Chondrocyte (in vitro differentiated cells): Measurements from ENCODE around the gene KLRC3. TPM values are rescaled to one million over a fixed set of nuclear protein-coding genes. Genes with fewer than 3 reads are reported as not detected.
"Not testable (repeated sequence)": the region's sequence is repeated elsewhere in the genome, so short reads cannot be mapped to it uniquely, and the experiment has no call there.

Experiments
- DNase-seq: peaks from one replicate; pipeline ENCODE4 v3.0.0; 2021; ENCODE audit warnings: mixed read lengths, low spot score
- H3K27ac Mint-ChIP-seq: one replicate; pipeline ENCODE4 v1.8.0; 2021; ENCODE audit warnings: mild to moderate bottlenecking, moderate library complexity, mixed read lengths; ENCODE audit not compliant: unreplicated experiment
- H3K27me3 Mint-ChIP-seq: 2 replicates; pipeline ENCODE4 v1.8.0; 2021; ENCODE audit warnings: low read depth, mixed read lengths
- H3K36me3 Mint-ChIP-seq: 2 replicates; pipeline ENCODE4 v1.8.0; 2021; ENCODE audit warnings: low read depth, mixed read lengths
- H3K4me1 Mint-ChIP-seq: 2 replicates; pipeline ENCODE4 v1.8.0; 2021; ENCODE audit warnings: low read depth, mild to moderate bottlenecking, mixed read lengths
- H3K4me3 Mint-ChIP-seq: one replicate; pipeline ENCODE4 v1.8.0; 2021; ENCODE audit warnings: mild to moderate bottlenecking, moderate library complexity, mixed read lengths; ENCODE audit not compliant: unreplicated experiment
- H3K9me3 Mint-ChIP-seq: 2 replicates; pipeline ENCODE4 v1.8.0; 2021; ENCODE audit warnings: low read depth, mixed read lengths
- total RNA-seq: library from RNA; stranded (reverse); gene quantifications from 3 replicates; pipeline ENCODE4 v1.2.1, GENCODE V29; 2021
- TF ChIP-seq, protein P1 (sequence below): fragments of 200-600 bp; sonication (generic); IDR thresholded peaks from 2 replicates; pipeline ENCODE4 v1.5.0; 2021; ENCODE audit warnings: antibody characterized with exemption, mild to moderate bottlenecking, moderate library complexity

KLRC3 gene
- total RNA-seq, 1 donor from 2014 or later, result not detected

DNA sequence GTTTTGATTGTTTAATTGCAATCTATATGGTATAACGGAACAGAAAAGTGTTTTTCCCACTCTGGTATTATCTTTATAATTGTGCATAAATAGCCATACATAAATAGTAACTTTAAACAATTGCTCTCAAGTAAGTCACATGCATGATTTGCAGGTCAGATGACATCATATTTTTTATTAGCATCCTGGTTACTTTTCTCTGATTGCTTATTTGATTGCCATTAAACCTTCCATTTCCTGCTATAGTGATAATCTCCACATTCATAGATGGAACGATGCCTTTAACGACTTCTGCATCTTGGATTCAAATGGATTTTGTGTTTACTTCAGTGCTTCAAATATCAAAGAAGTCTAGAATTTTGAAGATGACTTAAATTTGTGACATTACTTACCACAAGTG, 27.1 kb downstream of the KLRC3 start:
- no peaks in the 10 kb centered on the region for H3K27me3 Mint-ChIP-seq
- H3K4me1 Mint-ChIP-seq, result peaks cover 62% of the 10 kb centered on the region
- no peak for DNase-seq
- no peak overlapping the region for H3K4me3 Mint-ChIP-seq
- H3K27ac Mint-ChIP-seq, result no peak overlapping the region
- H3K36me3 Mint-ChIP-seq, result no peaks in the 10 kb centered on the region
- TF ChIP-seq, protein P1, sequence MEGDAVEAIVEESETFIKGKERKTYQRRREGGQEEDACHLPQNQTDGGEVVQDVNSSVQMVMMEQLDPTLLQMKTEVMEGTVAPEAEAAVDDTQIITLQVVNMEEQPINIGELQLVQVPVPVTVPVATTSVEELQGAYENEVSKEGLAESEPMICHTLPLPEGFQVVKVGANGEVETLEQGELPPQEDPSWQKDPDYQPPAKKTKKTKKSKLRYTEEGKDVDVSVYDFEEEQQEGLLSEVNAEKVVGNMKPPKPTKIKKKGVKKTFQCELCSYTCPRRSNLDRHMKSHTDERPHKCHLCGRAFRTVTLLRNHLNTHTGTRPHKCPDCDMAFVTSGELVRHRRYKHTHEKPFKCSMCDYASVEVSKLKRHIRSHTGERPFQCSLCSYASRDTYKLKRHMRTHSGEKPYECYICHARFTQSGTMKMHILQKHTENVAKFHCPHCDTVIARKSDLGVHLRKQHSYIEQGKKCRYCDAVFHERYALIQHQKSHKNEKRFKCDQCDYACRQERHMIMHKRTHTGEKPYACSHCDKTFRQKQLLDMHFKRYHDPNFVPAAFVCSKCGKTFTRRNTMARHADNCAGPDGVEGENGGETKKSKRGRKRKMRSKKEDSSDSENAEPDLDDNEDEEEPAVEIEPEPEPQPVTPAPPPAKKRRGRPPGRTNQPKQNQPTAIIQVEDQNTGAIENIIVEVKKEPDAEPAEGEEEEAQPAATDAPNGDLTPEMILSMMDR, result no peak
- H3K9me3 Mint-ChIP-seq, result no peaks in the 10 kb centered on the region

DNA sequence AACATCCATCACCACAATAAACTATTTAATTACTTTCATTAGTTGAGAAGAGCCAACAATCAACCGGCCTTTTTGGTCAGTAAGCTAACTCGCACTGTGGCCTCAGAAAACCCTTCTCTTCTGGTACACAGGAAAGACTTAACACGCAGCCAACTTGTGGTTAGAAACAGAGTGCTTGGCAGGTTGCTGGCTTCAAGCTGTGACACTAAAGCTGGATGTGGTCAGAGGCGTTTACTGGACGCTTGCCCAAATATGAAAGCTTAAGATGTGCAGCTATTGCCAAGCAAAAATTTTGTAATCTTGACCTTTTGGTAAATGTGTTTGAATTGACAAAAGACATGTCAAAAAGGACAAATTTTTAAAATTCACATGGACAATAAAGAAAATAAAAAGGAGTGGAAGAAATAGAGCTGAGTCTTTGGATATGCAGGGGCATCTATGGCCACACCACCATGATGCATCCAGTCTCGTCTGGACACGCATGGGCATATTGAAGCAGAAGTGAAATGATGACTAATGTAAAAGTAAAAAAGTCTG, 27.9 kb downstream of the KLRC3 start:
- Mint-ChIP-seq H3K36me3 (no peaks in the 10 kb centered on the region), H3K4me3 (no peak overlapping the region), H3K9me3 (no peaks in the 10 kb centered on the region), H3K27me3 (no peaks in the 10 kb centered on the region), H3K27ac (peak overlapping the region; percentile 97), H3K4me1 (peaks cover 58% of the 10 kb centered on the region)
- TF ChIP-seq, protein P1, result no peak
- no peak for DNase-seq

DNA sequence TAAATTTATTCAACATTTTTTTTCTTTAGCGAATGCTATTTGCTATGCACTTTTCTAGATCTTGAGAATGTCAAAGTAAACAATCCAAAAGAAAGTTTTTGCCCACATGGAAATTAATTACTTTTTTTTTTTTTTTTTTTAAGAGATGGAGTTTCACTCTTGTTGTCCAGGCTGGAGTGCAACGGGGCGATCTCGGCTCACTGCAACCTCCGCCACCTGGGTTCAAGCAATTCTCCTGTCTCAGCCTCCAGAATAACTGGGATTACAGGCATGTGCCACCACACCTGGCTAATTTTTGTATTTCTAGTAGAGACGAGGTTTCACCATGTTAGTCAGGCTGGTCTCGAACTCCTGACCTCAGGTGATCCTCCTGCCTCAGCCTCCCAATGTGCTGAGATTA, 29.4 kb downstream of the KLRC3 start:
- not testable (repeated sequence) for DNase-seq, H3K36me3 Mint-ChIP-seq, H3K9me3 Mint-ChIP-seq, H3K27me3 Mint-ChIP-seq, H3K4me3 Mint-ChIP-seq, H3K27ac Mint-ChIP-seq
- H3K4me1 Mint-ChIP-seq, result peaks cover 52% of the 10 kb centered on the region

DNA sequence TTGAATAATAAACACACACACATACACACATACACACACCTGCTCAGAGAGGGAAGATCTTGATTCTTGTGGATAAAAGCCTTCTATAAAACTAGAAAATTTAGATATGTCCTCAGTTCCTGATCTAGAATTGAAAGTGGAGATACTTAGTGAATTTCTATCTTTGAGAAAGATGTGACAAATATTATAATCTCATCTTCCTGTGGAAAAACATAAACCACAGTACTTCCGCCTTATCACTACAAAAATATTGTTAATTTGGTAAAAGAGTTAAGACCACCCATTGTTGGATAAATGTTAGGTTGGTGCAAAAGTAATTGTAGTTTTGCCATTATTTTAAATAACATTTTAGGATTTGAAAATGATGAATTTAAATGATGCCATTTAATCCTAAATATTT, 30.5 kb downstream of the KLRC3 start, which contains the start of gene KLRK1:
Gene KLRK1 (minus strand): TSS at position 138 of the 400 bp plus-strand sequence. CDS start 1,231 bp downstream, outside the sequence.
- no peak within 1 kb of the TSS for H3K4me3 Mint-ChIP-seq
- peaks cover 1% of the 10 kb centered on the region for H3K9me3 Mint-ChIP-seq
- DNase-seq, result no peak
- no peak within 1 kb of the TSS for H3K27ac Mint-ChIP-seq
- no peaks in the 10 kb centered on the region for H3K27me3 Mint-ChIP-seq
- H3K4me1 Mint-ChIP-seq, result peaks cover 50% of the 10 kb centered on the region
- H3K36me3 Mint-ChIP-seq, result no peaks in the 10 kb centered on the region
- TF ChIP-seq, protein P1, result no peak

DNA sequence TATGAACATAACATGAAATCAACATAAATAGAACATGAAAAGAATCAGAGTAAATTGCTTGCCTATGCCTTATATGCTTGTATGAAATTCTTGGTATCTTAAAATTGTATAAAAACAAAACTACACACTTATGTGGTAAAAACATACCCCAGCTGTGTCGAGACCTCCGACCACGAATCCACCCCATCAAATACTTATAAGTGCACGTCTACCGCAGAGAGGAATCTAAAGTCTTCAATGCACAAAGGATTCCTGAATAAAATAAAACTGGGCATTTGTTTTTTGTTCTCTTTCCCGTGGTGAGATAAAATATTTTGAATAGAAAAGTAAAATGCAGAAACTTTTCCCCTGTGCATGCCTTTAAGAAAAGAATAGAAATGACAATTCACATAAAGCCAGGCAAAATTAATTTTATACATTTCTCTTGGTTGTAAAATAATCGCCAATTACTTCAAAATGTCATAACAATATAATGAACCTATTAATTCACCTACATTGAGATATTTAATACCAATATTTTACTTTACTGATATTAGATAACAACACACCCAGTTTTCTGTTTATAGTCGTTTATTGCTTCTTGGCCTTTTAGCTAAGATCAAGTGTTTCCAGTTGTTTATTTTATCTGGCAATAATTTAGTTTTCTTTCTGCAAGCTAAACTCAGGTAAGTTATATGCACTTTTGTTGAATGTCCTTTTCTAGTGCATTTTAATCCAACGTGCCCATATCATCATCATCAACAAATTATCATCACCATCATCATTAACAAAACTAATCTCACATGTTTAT, 31.6 kb downstream of the KLRC3 start:
- peaks cover 48% of the 10 kb centered on the region for H3K4me1 Mint-ChIP-seq
- no peaks in the 10 kb centered on the region for H3K36me3 Mint-ChIP-seq
- TF ChIP-seq, protein P1, result no peak
- no peak overlapping the region for H3K4me3 Mint-ChIP-seq
- no peaks in the 10 kb centered on the region for H3K27me3 Mint-ChIP-seq
- peaks cover 10% of the 10 kb centered on the region for H3K9me3 Mint-ChIP-seq
- DNase-seq, result no peak
- no peak overlapping the region for H3K27ac Mint-ChIP-seq

DNA sequence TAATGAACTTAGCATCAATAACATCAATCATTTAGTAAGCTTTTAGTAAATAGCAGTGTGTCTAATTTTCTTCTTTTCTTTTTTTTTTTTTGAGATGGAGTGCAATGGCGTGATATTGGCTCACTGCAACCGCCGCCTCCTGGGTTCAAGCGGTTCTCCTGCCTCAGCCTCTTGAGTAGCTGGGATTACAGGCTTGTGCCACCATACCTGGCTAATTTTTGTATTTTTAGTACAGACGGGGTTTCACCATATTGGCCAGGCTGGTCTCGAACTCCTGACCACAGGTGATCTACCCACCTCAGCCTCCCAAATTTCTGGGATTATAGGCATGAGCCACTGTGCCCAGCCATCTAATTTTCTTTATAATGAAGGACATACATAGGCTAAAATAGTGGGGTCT, 32.9 kb downstream of the KLRC3 start:
- H3K27ac Mint-ChIP-seq, DNase-seq, H3K4me3 Mint-ChIP-seq, H3K36me3 Mint-ChIP-seq, H3K27me3 Mint-ChIP-seq: not testable (repeated sequence)
- H3K4me1 Mint-ChIP-seq, result peaks cover 35% of the 10 kb centered on the region
- peaks cover 14% of the 10 kb centered on the region for H3K9me3 Mint-ChIP-seq
